Muscle of arm (tissue), 14 donors: ENCODE data around the gene OR1C1. TPM values are rescaled to one million over a fixed set of nuclear protein-coding genes. Genes with fewer than 3 reads are reported as not detected.
"Not testable (repeated sequence)": the region's sequence is repeated elsewhere in the genome, so short reads cannot be mapped to it uniquely, and the experiment has no call there.

Experiments
- DNase-seq: peaks from one replicate; pipeline ENCODE4 v3.0.0-alpha.2; 2013
- long read RNA-seq, 11 donors: transcript quantifications; one replicate each; lab custom pipeline, GENCODE V29; 2026
- polyA plus RNA-seq, 12 donors: library from polyadenylated mRNA; unstranded; fragments of 120-200 nt; gene quantifications; one replicate each; pipeline ENCODE4 v1.2.1, GENCODE V29; 2013; ENCODE audit not compliant: insufficient read length in 12 of 12

Gene OR1C1
- not detected for polyA plus RNA-seq
- long read RNA-seq, donor 1, result 0 reads
- long read RNA-seq, donor 2, result 0 reads
- long read RNA-seq, donor 3, result 0 reads
- long read RNA-seq, donor 4, result 0 reads
- long read RNA-seq, donor 5, result 0 reads
- long read RNA-seq, donor 6, result 0 reads
- long read RNA-seq, donor 7, result 0 reads
- long read RNA-seq, donor 8, result 0 reads
- long read RNA-seq, donor 9, result 0 reads
- long read RNA-seq, donor 10, result 0 reads
- long read RNA-seq, donor 11, result 0 reads

DNA sequence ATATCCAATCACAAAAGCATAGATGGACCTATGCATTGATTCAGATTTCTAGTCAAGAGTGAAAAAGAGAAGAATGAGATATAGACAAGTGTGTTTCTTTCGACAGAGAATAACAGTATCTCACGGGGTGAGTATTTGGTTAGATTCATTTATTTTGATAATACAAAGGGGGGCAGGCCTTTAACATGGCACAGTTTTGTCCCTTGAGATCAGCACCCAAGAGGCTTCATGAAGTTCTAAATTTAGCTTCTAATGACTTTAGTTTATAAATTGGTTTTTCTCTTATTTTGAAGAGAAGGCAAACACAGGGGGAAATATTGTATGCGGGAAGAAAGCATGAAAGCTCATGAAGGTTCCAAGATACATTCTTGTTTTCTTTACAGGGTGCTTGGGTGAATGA, at the start of gene OR1C1:
Gene OR1C1 (minus strand): TSS at position 101 of the 400 bp plus-strand sequence. CDS start 2,150 bp downstream, outside the sequence.
- no peak for DNase-seq

DNA sequence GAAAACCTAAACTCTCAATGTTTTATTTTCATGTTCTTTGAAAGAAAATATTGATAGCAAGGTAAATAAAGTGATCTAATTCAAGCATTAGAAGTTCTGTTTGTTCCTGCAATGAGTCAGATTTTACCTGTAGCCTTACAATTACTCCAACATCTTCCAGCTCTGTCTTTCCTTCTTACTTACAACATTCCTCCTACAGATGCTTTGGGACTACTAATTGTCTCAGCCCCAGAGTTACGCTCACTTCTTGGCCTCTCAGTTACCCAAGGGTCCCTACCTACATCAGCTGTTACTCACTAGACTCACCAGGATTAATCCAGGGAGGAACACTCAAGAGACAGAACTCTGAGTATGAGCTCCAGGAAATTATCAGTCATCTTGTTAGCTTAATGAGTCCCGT, 37.2 kb upstream of the OR1C1 start:
- DNase-seq, result no peak

GRCh38 chr1:247769603-247770002, 9.2 kb upstream of the OR1C1 start:
- no peak for DNase-seq

DNA sequence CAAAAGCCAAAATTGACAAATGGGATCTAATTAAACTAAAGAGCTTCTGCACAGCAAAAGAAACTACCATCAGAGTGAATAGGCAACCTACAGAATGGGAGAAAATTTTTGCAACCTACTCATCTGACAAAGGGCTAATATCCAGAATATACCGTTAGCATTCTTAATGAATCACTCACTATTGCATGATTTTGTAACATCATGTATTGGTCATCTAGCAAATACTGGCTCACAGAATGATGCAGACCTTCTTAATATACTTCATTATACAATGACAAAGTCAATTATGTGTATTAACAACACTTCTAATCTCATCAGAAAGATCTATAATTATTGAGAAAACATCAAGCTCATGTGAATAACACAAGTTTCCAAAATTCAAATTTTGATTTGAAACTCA, 6.0 kb downstream of the OR1C1 start:
- not testable (repeated sequence) for DNase-seq

- DNase-seq, result no peak
Observed at GRCh38 chr1:247749870-247750269, 10.5 kb downstream of the OR1C1 start.

DNA sequence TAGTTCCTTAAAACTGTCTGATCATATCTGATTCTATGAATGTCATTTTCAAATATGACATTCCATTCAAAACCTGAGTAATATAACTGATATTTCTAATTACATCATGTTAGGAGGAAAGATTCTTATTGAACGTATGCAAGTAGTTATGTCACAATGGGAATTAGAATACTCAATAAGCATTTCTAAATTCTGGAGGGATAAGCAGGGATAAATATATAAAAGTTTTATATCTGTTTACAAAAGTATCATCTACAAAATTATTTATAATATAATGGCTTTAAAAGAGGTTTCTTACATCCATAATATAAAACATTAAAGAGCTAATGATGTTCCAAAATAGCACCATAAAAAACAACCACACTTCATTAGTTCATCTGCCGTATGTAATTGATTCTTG, 12.3 kb downstream of the OR1C1 start, which contains the start of gene OR14A2:
Gene OR14A2 (minus strand): TSS at position 101 of the 400 bp plus-strand sequence.
- DNase-seq, result no peak

DNA sequence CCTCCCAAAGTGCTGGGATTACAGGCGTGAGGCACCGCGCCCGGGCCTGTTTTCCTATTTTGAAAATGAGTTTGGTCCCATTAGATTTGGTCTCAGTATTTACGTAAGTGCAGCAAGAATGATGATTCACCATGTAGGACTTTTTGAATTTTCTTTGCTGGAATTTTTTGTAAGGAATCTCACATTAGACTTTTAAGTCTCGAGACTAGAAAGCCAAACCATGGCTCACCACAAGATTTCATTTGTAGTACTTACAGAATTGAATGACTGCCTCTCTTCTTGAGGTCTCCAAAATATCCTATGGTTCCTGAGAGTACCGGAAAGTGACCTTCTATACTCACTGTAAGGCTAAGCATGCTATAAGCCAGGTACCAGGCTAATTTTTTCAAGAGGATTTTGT, 12.7 kb downstream of the OR1C1 start:
- no peak for DNase-seq

GRCh38 chr1:247746391-247746935, 13.9 kb downstream of the OR1C1 start:
- no peak for DNase-seq

- not testable (repeated sequence) for DNase-seq
Observed at GRCh38 chr1:247742215-247742760, 18.1 kb downstream of the OR1C1 start.

- DNase-seq, result no peak
Observed at GRCh38 chr1:247741756-247742155, 18.6 kb downstream of the OR1C1 start.

GRCh38 chr1:247740721-247741120, 19.6 kb downstream of the OR1C1 start:
- DNase-seq, result no peak

- no peak for DNase-seq
Observed at GRCh38 chr1:247738315-247738714, 22.0 kb downstream of the OR1C1 start, which contains the start of gene OR14K1. Gene OR14K1 (plus strand): TSS chr1:247738615. CDS start chr1:247738615, 0 bp downstream.

- no peak for DNase-seq
Observed at GRCh38 chr1:247721222-247721621, 39.1 kb downstream of the OR1C1 start.

DNA sequence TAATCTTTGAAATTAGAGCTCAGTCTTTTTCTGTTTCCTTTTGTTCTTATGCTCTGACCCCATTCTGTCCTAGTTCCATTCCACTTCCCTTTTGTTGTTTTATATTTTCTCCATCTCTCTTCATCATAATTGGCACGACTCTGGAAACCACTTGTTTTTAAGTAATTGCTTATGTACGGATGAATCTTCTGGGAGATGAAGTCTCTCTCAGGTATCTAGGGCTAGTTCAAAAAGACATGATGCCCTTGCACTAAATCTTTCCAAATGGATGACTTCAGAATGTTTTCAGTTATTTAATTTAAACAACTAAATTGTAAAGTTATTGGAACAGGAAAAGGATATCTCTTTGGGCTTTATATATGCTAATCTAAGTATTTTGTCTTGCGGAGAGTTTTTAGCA, 43.8 kb downstream of the OR1C1 start, which contains the start of gene OR6F1:
Gene OR6F1 (minus strand): TSS at position 101 of the 400 bp plus-strand sequence. CDS start 3,891 bp downstream, outside the sequence.
- no peak for DNase-seq

DNA sequence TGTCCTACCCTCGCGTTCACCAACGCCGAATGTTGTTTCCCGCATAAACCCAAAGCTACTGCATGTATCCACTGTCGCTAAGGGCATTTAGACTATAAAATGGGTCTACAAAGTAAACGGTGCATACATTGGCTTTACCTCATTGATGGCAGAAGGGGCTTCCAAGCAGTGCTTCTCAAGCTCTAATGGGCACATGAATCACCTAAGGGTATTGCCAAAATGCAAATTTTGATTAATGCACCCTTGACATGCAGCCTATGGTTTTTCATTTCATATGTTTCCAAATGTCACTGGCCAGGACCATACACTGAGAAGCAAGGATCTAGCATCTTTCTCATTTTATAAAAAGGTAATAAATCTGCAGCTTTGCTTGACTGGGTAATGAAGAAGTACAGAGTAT, 46.6 kb downstream of the OR1C1 start:
- DNase-seq, result no peak

DNA sequence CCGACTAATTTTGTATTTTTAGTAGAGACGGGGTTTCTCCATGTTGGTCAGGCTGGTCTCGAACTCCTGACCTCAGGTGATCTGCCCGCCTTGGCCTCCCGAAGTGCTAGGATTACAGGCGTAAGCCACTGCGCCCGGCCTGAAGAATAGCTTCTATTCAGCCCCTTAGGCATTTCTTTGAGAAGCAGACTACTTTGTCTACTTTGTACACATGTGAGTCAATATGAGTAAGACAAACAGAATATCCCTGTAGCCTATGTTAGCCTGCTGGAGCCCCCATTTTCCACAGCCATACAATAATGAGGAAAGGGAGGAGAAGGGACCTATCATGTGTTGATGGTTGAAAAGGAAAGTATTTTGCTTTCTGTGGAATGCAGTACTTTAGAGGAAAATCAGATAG, 49.7 kb downstream of the OR1C1 start:
- DNase-seq, result not testable (repeated sequence)

Other genes starting within 250 kb of the OR1C1 start
- under 1 TPM in 10 of 12 donors, not detected in 2; 0.05 to 0.57 (median 0.24) TPM for gene OR2C3, start 224.1 kb downstream of the OR1C1 start, polyA plus RNA-seq
- gene GCSAML, start 211.4 kb downstream of the OR1C1 start, polyA plus RNA-seq, result 1 to 10 TPM in 1 of 12 donors, under 1 TPM in 9, not detected in 2; 0.06 to 1.2 (median 0.27) TPM
- not detected for gene OR2G2, start 172.2 kb downstream of the OR1C1 start, polyA plus RNA-seq
- not detected for gene OR2G3, start 155.0 kb downstream of the OR1C1 start, polyA plus RNA-seq
- not detected for gene OR13G1, start 80.8 kb downstream of the OR1C1 start, polyA plus RNA-seq
- under 1 TPM in 1 of 12 donors, not detected in 11; 0.23 TPM for gene OR6F1, start 43.9 kb downstream of the OR1C1 start, polyA plus RNA-seq
- not detected for gene OR14K1, start 21.9 kb downstream of the OR1C1 start, polyA plus RNA-seq
- gene OR14A2, start 12.4 kb downstream of the OR1C1 start, polyA plus RNA-seq, result not detected
- gene OR14A16, start 63.6 kb upstream of the OR1C1 start, polyA plus RNA-seq, result not detected
- gene OR11L1, start 81.3 kb upstream of the OR1C1 start, polyA plus RNA-seq, result not detected
- gene TRIM58, start 96.6 kb upstream of the OR1C1 start, polyA plus RNA-seq, result 1 to 10 TPM in 11 of 12 donors, not detected in 1; 1.2 to 7.8 (median 3.5) TPM
- 1 to 10 TPM in 5 of 12 donors, under 1 TPM in 4, not detected in 3; 0.50 to 2.5 (median 1.0) TPM for gene OR2W3, start 135.0 kb upstream of the OR1C1 start, polyA plus RNA-seq
- gene OR2T8, start 159.7 kb upstream of the OR1C1 start, polyA plus RNA-seq, result under 1 TPM in 2 of 12 donors, not detected in 10; 0.20 to 0.40 TPM
- not detected for gene OR2AJ1, start 164.3 kb upstream of the OR1C1 start, polyA plus RNA-seq
- not detected for gene OR2L8, start 188.3 kb upstream of the OR1C1 start, polyA plus RNA-seq
- not detected for gene OR2AK2, start 204.7 kb upstream of the OR1C1 start, polyA plus RNA-seq